OCI-LY1 (cell line): ENCODE measurements around the gene CNTN5.
A peak's percentile ranks its signal among the peaks of the same experiment; 100 is the strongest.

Experiments
- H2AFZ ChIP-seq: fragments of 200-600 bp; sonication (generic), shearing (Covaris generic); 2 replicates; pipeline ENCODE4 v1.6.0; 2014; ENCODE audit warnings: antibody characterized with exemption, mild to moderate bottlenecking, low read length
- H3F3A ChIP-seq: fragments of 200-600 bp; sonication (generic), shearing (Covaris generic); 2 replicates; pipeline ENCODE4 v1.6.0; 2014; ENCODE audit warnings: mild to moderate bottlenecking, antibody characterized with exemption, low read length, moderate library complexity; ENCODE audit not compliant: insufficient read depth
- H3K27ac ChIP-seq: fragments of 200-600 bp; sonication (generic); 2 replicates; pipeline ENCODE4 v1.5.1; 2014; ENCODE audit warnings: low read length, mixed run types, mild to moderate bottlenecking, low read depth; ENCODE audit not compliant: poor library complexity, severe bottlenecking
- H3K27me3 ChIP-seq: fragments of 200-600 bp; sonication (generic); 2 replicates; pipeline ENCODE4 v1.6.0; 2014; ENCODE audit warnings: antibody characterized with exemption, mild to moderate bottlenecking, low read length, moderate library complexity; ENCODE audit not compliant: insufficient read depth
- H3K36me3 ChIP-seq: fragments of 200-600 bp; sonication (generic); 2 replicates; pipeline ENCODE4 v1.6.1; 2014; ENCODE audit warnings: mild to moderate bottlenecking, antibody characterized with exemption, low read length, moderate library complexity, mixed read lengths; ENCODE audit not compliant: insufficient read depth
- H3K4me1 ChIP-seq: fragments of 200-600 bp; sonication (generic); 2 replicates; pipeline ENCODE4 v1.5.1; 2014; ENCODE audit warnings: mild to moderate bottlenecking, low read length, moderate library complexity; ENCODE audit not compliant: insufficient read depth, severe bottlenecking
- H3K4me2 ChIP-seq: fragments of 200-600 bp; sonication (generic), shearing (Covaris generic); 2 replicates; pipeline ENCODE4 v1.6.1; 2014; ENCODE audit warnings: low read length
- H3K4me3 ChIP-seq: fragments of 200-600 bp; sonication (generic); 2 replicates; pipeline ENCODE4 v1.5.1; 2014; ENCODE audit warnings: low read length, low read depth, mild to moderate bottlenecking, mixed read lengths; ENCODE audit not compliant: poor library complexity, severe bottlenecking
- H3K79me2 ChIP-seq: fragments of 200-600 bp; shearing (Covaris generic); 2 replicates; pipeline ENCODE4 v1.6.1; 2016; ENCODE audit warnings: mixed run types, low read length, mixed read lengths; ENCODE audit not compliant: insufficient read depth
- H3K9ac ChIP-seq: fragments of 200-600 bp; sonication (generic), shearing (Covaris generic); 2 replicates; pipeline ENCODE4 v1.6.1; 2014; ENCODE audit warnings: mild to moderate bottlenecking, low read length, mixed read lengths
- H3K9me2 ChIP-seq: fragments of 200-600 bp; sonication (generic), shearing (Covaris generic); 2 replicates; pipeline ENCODE4 v1.6.1; 2014; ENCODE audit warnings: low read depth, mild to moderate bottlenecking, low read length, mixed read lengths
- H3K9me3 ChIP-seq: fragments of 200-600 bp; shearing (Covaris generic); 2 replicates; pipeline ENCODE4 v1.6.1; 2014; ENCODE audit warnings: low read length, mixed read lengths
- H4K20me1 ChIP-seq: fragments of 200-600 bp; sonication (generic), shearing (Covaris generic); 2 replicates; pipeline ENCODE4 v1.6.0; 2016; ENCODE audit warnings: mild to moderate bottlenecking, low read length; ENCODE audit not compliant: insufficient read depth
- CTCF ChIP-seq: fragments of 200-600 bp; sonication (generic), shearing (Covaris generic); IDR thresholded peaks from 2 replicates; pipeline ENCODE4 v1.5.1; 2017; ENCODE audit warnings: mild to moderate bottlenecking, antibody characterized with exemption, low read length, moderate library complexity, mixed read lengths
- EZH2 ChIP-seq: fragments of 200-600 bp; sonication (generic), shearing (Covaris generic); IDR thresholded peaks from 2 replicates; pipeline ENCODE4 v1.8.0; 2017; ENCODE audit warnings: borderline replicate concordance, mixed run types, mild to moderate bottlenecking, antibody characterized with exemption, low read length, moderate library complexity, mixed read lengths

The CNTN5 gene

GRCh38 chr11:99718291-99718690 is 697.5 kb downstream of the CNTN5 start:
- Histone ChIP-seq H3K27me3 (no peaks in the 10 kb centered on the region), H3K9ac (no peak overlapping the region), H3K4me1 (no peaks in the 10 kb centered on the region), H3K36me3 (no peaks in the 10 kb centered on the region), H2AFZ (no peak overlapping the region), H3K4me3 (no peak overlapping the region), H3K4me2 (no peak overlapping the region), H3K27ac (no peak overlapping the region), H3K79me2 (no peaks in the 10 kb centered on the region), H3K9me2 (no peaks in the 10 kb centered on the region), H3K9me3 (no peaks in the 10 kb centered on the region), H3F3A (no peaks in the 10 kb centered on the region), H4K20me1 (no peaks in the 10 kb centered on the region)
- TF ChIP-seq CTCF (no peak), EZH2 (no peak)

GRCh38 chr11:99739464-99740089 is 718.8 kb downstream of the CNTN5 start:
- Histone ChIP-seq H3K36me3 (no peaks in the 10 kb centered on the region), H2AFZ (no peak overlapping the region), H3F3A (no peaks in the 10 kb centered on the region), H4K20me1 (no peaks in the 10 kb centered on the region), H3K9me3 (no peaks in the 10 kb centered on the region), H3K27ac (no peak overlapping the region), H3K27me3 (no peaks in the 10 kb centered on the region), H3K9ac (no peak overlapping the region), H3K79me2 (no peaks in the 10 kb centered on the region), H3K4me2 (no peak overlapping the region), H3K4me3 (no peak overlapping the region), H3K9me2 (no peaks in the 10 kb centered on the region), H3K4me1 (no peaks in the 10 kb centered on the region)
- TF ChIP-seq EZH2 (no peak), CTCF (peak; percentile 67)

- Histone ChIP-seq H3K79me2 (no peaks in the 10 kb centered on the region), H3K36me3 (no peaks in the 10 kb centered on the region), H3K4me2 (no peak overlapping the region)
Observed at GRCh38 chr11:99742501-99742900, 721.8 kb downstream of the CNTN5 start.

More at GRCh38 chr11:99742501-99742900, 721.8 kb downstream of the CNTN5 start:
- no peaks in the 10 kb centered on the region for H3K9me2 ChIP-seq
- no peaks in the 10 kb centered on the region for H3K4me1 ChIP-seq
- no peak overlapping the region for H2AFZ ChIP-seq
- TF ChIP-seq CTCF (no peak), EZH2 (no peak)
- no peaks in the 10 kb centered on the region for H3K9me3 ChIP-seq
- H3F3A ChIP-seq = no peaks in the 10 kb centered on the region
- no peak overlapping the region for H3K9ac ChIP-seq
- H3K4me3 ChIP-seq = no peak overlapping the region
- no peaks in the 10 kb centered on the region for H4K20me1 ChIP-seq
- H3K27ac ChIP-seq = no peak overlapping the region
- no peaks in the 10 kb centered on the region for H3K27me3 ChIP-seq
